Mesothelial cell of epicardium (in vitro differentiated cells): ENCODE data around the gene SLC7A4. TPM values are rescaled to one million over a fixed set of nuclear protein-coding genes. Genes with fewer than 3 reads are reported as not detected.

Source experiments
- DNase-seq, 2 experiments: peaks; one replicate each; pipeline ENCODE4 v3.0.0; 2021; ENCODE audit warnings: low spot score in 2 of 2; ENCODE audit not compliant: unreplicated experiment in 2 of 2
- H3K27ac Mint-ChIP-seq: 2 replicates; pipeline ENCODE4 v1.8.0; 2021; ENCODE audit warnings: mixed read lengths
- H3K27me3 Mint-ChIP-seq: 2 replicates; pipeline ENCODE4 v1.8.0; 2021; ENCODE audit warnings: low read depth, mixed read lengths
- H3K36me3 Mint-ChIP-seq: 2 replicates; pipeline ENCODE4 v1.8.0; 2021; ENCODE audit warnings: mixed read lengths
- H3K4me1 Mint-ChIP-seq: 2 replicates; pipeline ENCODE4 v1.8.0; 2021; ENCODE audit warnings: mixed read lengths
- H3K4me3 Mint-ChIP-seq: 2 replicates; pipeline ENCODE4 v1.8.0; 2021; ENCODE audit warnings: mild to moderate bottlenecking, moderate library complexity, mixed read lengths
- H3K9me3 Mint-ChIP-seq: 2 replicates; pipeline ENCODE4 v1.8.0; 2021; ENCODE audit warnings: mixed read lengths
- CTCF ChIP-seq: fragments of 200-600 bp; sonication (generic); IDR thresholded peaks from one replicate; pipeline ENCODE4 v1.5.0; 2021; ENCODE audit warnings: antibody characterized with exemption; ENCODE audit not compliant: unreplicated experiment
- total RNA-seq: library from RNA; stranded (reverse); gene quantifications from 3 replicates; pipeline ENCODE4 v1.2.1, GENCODE V29; 2021

Gene SLC7A4
- total RNA-seq, 1 donor from 2014 or later = 3.2 TPM

GRCh38 chr22:21070690-21071615 is 38.6 kb upstream of the SLC7A4 start:
- no peaks in the 10 kb centered on the region for H3K36me3 Mint-ChIP-seq
- no peaks in the 10 kb centered on the region for H3K4me1 Mint-ChIP-seq
- no peaks in the 10 kb centered on the region for H3K27me3 Mint-ChIP-seq
- DNase-seq = no peak
- no peak overlapping the region for H3K4me3 Mint-ChIP-seq
- H3K9me3 Mint-ChIP-seq = peaks cover 6% of the 10 kb centered on the region
- H3K27ac Mint-ChIP-seq = no peak overlapping the region
- no peak for TF ChIP-seq CTCF

GRCh38 chr22:21069375-21069774 is 37.0 kb upstream of the SLC7A4 start:
- Mint-ChIP-seq H3K27me3 (no peaks in the 10 kb centered on the region), H3K9me3 (peaks cover 6% of the 10 kb centered on the region), H3K4me1 (peaks cover 5% of the 10 kb centered on the region), H3K36me3 (no peaks in the 10 kb centered on the region), H3K4me3 (no peak overlapping the region), H3K27ac (no peak overlapping the region)
- no peak for DNase-seq
- no peak for TF ChIP-seq CTCF

GRCh38 chr22:21068681-21069276 is 36.4 kb upstream of the SLC7A4 start:
- H3K9me3 Mint-ChIP-seq = peaks cover 6% of the 10 kb centered on the region
- no peak for TF ChIP-seq CTCF
- no peak overlapping the region for H3K4me3 Mint-ChIP-seq
- H3K27me3 Mint-ChIP-seq = no peaks in the 10 kb centered on the region
- H3K27ac Mint-ChIP-seq = no peak overlapping the region
- DNase-seq = no peak
- H3K4me1 Mint-ChIP-seq = peaks cover 5% of the 10 kb centered on the region
- H3K36me3 Mint-ChIP-seq = no peaks in the 10 kb centered on the region

DNA sequence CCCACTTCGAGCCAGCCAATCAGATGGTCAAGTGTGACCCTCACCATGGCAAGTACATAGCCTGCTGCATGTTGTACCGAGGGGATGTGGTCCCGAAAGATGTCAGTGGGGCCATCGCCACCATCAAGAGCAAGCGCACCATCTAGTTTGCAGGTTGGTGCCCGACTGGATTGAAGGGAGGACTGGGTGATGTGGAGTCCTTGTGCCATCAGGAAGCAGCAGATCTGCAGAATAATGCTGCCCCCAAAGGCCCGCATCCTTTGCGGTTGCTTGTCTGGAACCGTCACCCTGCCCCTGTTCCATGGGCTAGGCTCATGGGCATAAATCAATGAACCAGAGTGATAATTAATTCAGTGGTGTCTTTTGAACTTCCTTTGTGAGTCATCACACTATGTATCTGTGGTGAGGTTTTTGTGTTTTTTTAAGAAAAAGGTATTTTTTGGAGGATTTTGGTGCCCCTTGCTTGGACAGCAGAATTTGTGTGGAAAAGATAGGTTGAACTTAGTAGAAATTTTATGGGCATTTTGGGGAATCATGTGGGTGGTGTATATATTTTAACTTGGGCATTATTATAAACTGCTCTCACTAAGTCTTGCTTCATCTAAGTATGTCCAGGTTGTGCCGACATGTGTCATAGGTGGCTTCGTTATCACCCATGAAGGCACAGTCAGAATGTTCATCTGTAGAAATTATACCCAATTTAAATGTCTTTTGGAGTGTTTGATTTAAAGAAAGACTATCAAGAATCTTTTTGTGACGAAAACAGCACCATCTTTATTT is 35.7 kb upstream of the SLC7A4 start:
- H3K4me1 Mint-ChIP-seq = peaks cover 5% of the 10 kb centered on the region
- no peak overlapping the region for H3K27ac Mint-ChIP-seq
- no peak for DNase-seq
- peaks cover 6% of the 10 kb centered on the region for H3K9me3 Mint-ChIP-seq
- no peaks in the 10 kb centered on the region for H3K27me3 Mint-ChIP-seq
- TF ChIP-seq CTCF = no peak
- no peaks in the 10 kb centered on the region for H3K36me3 Mint-ChIP-seq
- H3K4me3 Mint-ChIP-seq = no peak overlapping the region

- Mint-ChIP-seq H3K36me3 (no peaks in the 10 kb centered on the region), H3K4me3 (no peak overlapping the region), H3K27ac (no peak overlapping the region), H3K9me3 (peaks cover 5% of the 10 kb centered on the region), H3K27me3 (no peaks in the 10 kb centered on the region), H3K4me1 (peaks cover 5% of the 10 kb centered on the region)
- no peak for DNase-seq
- TF ChIP-seq CTCF = no peak
Measured at GRCh38 chr22:21067075-21067900, 34.9 kb upstream of the SLC7A4 start.
